Endothelial cell of umbilical vein (primary cell): ENCODE measurements around the gene HDAC7. TPM values are rescaled to one million over a fixed set of nuclear protein-coding genes. Genes with fewer than 3 reads are reported as not detected.

Experiments
- BruUV-seq: library from RNA; stranded (reverse); fragments of 400-500 nt; replicated peaks from 2 replicates; lab custom pipeline; 2021; lab: Mats Ljungman, UMichigan
- CTCF ChIA-PET: fragments of 300-600, 350-600 bp; sonication (Branson Sonifier 250); formaldehyde crosslinking; loops from one replicate; lab custom pipeline; 2021; ENCODE audit warnings: antibody characterized with exemption, inconsistent platforms; lab: Charles Lee
- POLR2A ChIA-PET: fragments of 300-600, 350-600 bp; sonication (Branson Sonifier 250); formaldehyde crosslinking; loops from one replicate; lab custom pipeline; 2021; ENCODE audit warnings: antibody characterized with exemption, inconsistent platforms; lab: Charles Lee
- DNase-seq: peaks from one replicate; pipeline ENCODE4 v3.0.0-alpha.2; 2011; ENCODE audit warnings: low read depth, low spot score
- FAIRE-seq: peaks from 2 replicates; lab custom pipeline; 2011; peaks lifted over from hg19 to GRCh38; lab: Jason Lieb, UNC
- H2AFZ ChIP-seq: 2 replicates; pipeline ENCODE4 v1.6.0; 2012; ENCODE audit warnings: low read depth, low read length, control low read depth, inconsistent platforms
- H3K27ac ChIP-seq: 2 replicates; pipeline ENCODE4 v1.5.1; 2011; ENCODE audit warnings: low read depth, mild to moderate bottlenecking, control low read depth, low read length, moderate library complexity; ENCODE audit not compliant: insufficient read depth
- H3K27me3 ChIP-seq, 2 experiments: 2 replicates each; pipeline versions ENCODE4 v1.6.0 to v1.6.1; 2011; ENCODE audit warnings: low read length in 2 of 2, mixed read lengths in 1 of 2; ENCODE audit not compliant: control insufficient read depth in 2 of 2, insufficient read depth in 2 of 2
- H3K36me3 ChIP-seq, 2 experiments: 2 replicates in 1 of 2; 3 replicates in 1 of 2; pipeline ENCODE4 v1.5.1; 2011; ENCODE audit warnings: low read length in 2 of 2, mild to moderate bottlenecking in 1 of 2, moderate library complexity in 1 of 2; ENCODE audit not compliant: control insufficient read depth in 2 of 2, insufficient read depth in 2 of 2; ENCODE audit errors: extremely low read depth in 1 of 2
- H3K4me1 ChIP-seq: 3 replicates; pipeline ENCODE4 v1.5.1; 2011; ENCODE audit warnings: mild to moderate bottlenecking, low read length; ENCODE audit not compliant: control insufficient read depth, insufficient read depth; ENCODE audit errors: extremely low read depth
- H3K4me2 ChIP-seq: 2 replicates; pipeline ENCODE4 v1.6.1; 2011; ENCODE audit warnings: low read length, control low read depth, mixed read lengths; ENCODE audit not compliant: insufficient read depth
- H3K4me3 ChIP-seq, 3 experiments: fragments of 200-600 bp in 1 of 3; sonication (generic), shearing (Covaris generic) in 1 of 3; replicated peaks in 1 of 3; 2 replicates each; pipeline ENCODE4 v1.5.1; 2011 to 2016; ENCODE audit warnings: control low read depth in 3 of 3, low read length in 3 of 3, mild to moderate bottlenecking in 2 of 3, inconsistent platforms in 1 of 3, low read depth in 1 of 3, moderate library complexity in 1 of 3; ENCODE audit not compliant: insufficient read depth in 1 of 3
- H3K79me2 ChIP-seq: 2 replicates; pipeline ENCODE4 v1.6.0; 2012; ENCODE audit warnings: low read length, inconsistent platforms; ENCODE audit not compliant: control insufficient read depth, insufficient read depth
- H3K9ac ChIP-seq: replicated peaks from 2 replicates; pipeline ENCODE3; 2011; ENCODE audit warnings: low read length, control low read depth; ENCODE audit not compliant: insufficient read depth; ENCODE audit errors: extremely low read depth
- H3K9me1 ChIP-seq: replicated peaks from 3 replicates; pipeline ENCODE4 v1.6.0; 2011; ENCODE audit warnings: mild to moderate bottlenecking, low read length; ENCODE audit not compliant: control insufficient read depth, insufficient read depth; ENCODE audit errors: extremely low read depth
- H3K9me3 ChIP-seq: replicated peaks from 2 replicates; pipeline ENCODE4 v1.5.1; 2012; ENCODE audit warnings: low read length, inconsistent platforms; ENCODE audit not compliant: control insufficient read depth, insufficient read depth
- H4K20me1 ChIP-seq: replicated peaks from 2 replicates; pipeline ENCODE3; 2011; ENCODE audit warnings: mild to moderate bottlenecking, low read length; ENCODE audit not compliant: control insufficient read depth, insufficient read depth; ENCODE audit errors: extremely low read depth
- EZH2 ChIP-seq: IDR thresholded peaks from 2 replicates; pipeline ENCODE4 v1.6.1; 2012; ENCODE audit warnings: borderline replicate concordance, low read depth, mild to moderate bottlenecking, moderate library complexity, low read length, inconsistent platforms; ENCODE audit not compliant: severe bottlenecking
- FOS ChIP-seq: IDR thresholded peaks from 2 replicates; pipeline ENCODE4 v1.6.1; 2011; ENCODE audit warnings: mild to moderate bottlenecking, low read length, moderate library complexity, borderline replicate concordance; ENCODE audit not compliant: insufficient read depth
- GATA2 ChIP-seq: IDR thresholded peaks from 2 replicates; pipeline ENCODE4 v1.7.0; 2011; ENCODE audit warnings: low read depth, mild to moderate bottlenecking, moderate library complexity, mixed read lengths, low read length; ENCODE audit not compliant: insufficient read length, insufficient read depth
- JUN ChIP-seq: IDR thresholded peaks from 2 replicates; pipeline ENCODE4 v1.6.1; 2011; ENCODE audit warnings: borderline replicate concordance, low read depth; ENCODE audit not compliant: insufficient read length, insufficient read depth
- MAX ChIP-seq: IDR thresholded peaks from 2 replicates; pipeline ENCODE4 v1.6.1; 2011; ENCODE audit not compliant: insufficient read depth, insufficient read length
- MYC ChIP-seq: IDR thresholded peaks from one replicate; pipeline ENCODE4 v1.6.1; 2011; ENCODE audit warnings: mild to moderate bottlenecking, low read depth, low read length
- POLR2A ChIP-seq: IDR thresholded peaks from 2 replicates; pipeline ENCODE4 v1.6.1; 2012; ENCODE audit warnings: low read depth, mild to moderate bottlenecking, control low read depth, low read length
- POLR2AphosphoS5 ChIP-seq: IDR thresholded peaks from 2 replicates; pipeline ENCODE4 v1.6.1; 2012; ENCODE audit warnings: low read depth, mild to moderate bottlenecking, control low read depth, low read length, moderate library complexity; ENCODE audit not compliant: insufficient read depth
- dilution Hi-C: fragments of 300-500 bp; cut with MboI; formaldehyde crosslinking; loops from one replicate; pipeline ENCODE4 v1.15.0; 2019; ENCODE audit warnings: low sequenced_read_pairs; ENCODE audit not compliant: extremely low pct_ligation_motif_present
- intact Hi-C: fragments of 100-400 bp; cut with micrococcal nuclease; formaldehyde crosslinking; loops from one replicate; pipeline ENCODE4 v1.10.0; 2022
- polyA plus RNA-seq, 4 experiments: library from polyadenylated mRNA; depleted of rRNA in 3 of 4; stranded (reverse) in 3 of 4; unstranded in 1 of 4; fragments of >200 nt; gene quantifications; 2 replicates each; pipeline versions ENCODE4 v1.2.1 to v1.2.3, GENCODE V29; 2011 to 2012; ENCODE audit warnings: missing spikeins in 1 of 4
- total RNA-seq: library from RNA; stranded (reverse); gene quantifications from 2 replicates; pipeline ENCODE4 v1.2.3, GENCODE V29; 2021
- TF ChIP-seq, protein P1 (sequence below), 2 donors: IDR thresholded peaks; 1 replicate in 1 of 2; 2 replicates in 1 of 2; pipeline ENCODE4 v1.5.1; 2011; ENCODE audit warnings: low read length in 2 of 2, mild to moderate bottlenecking in 2 of 2, moderate library complexity in 2 of 2, control low read depth in 1 of 2, inconsistent platforms in 1 of 2, low read depth in 1 of 2; ENCODE audit not compliant: insufficient read depth in 1 of 2; ENCODE audit errors: extremely low read depth in 1 of 2

HDAC7 gene
- total and polyA plus RNA-seq, 2 donors (not counting 3 experiments of a cell fraction or from before 2014, with no cell fraction given) = 119 to 249 TPM

DNA sequence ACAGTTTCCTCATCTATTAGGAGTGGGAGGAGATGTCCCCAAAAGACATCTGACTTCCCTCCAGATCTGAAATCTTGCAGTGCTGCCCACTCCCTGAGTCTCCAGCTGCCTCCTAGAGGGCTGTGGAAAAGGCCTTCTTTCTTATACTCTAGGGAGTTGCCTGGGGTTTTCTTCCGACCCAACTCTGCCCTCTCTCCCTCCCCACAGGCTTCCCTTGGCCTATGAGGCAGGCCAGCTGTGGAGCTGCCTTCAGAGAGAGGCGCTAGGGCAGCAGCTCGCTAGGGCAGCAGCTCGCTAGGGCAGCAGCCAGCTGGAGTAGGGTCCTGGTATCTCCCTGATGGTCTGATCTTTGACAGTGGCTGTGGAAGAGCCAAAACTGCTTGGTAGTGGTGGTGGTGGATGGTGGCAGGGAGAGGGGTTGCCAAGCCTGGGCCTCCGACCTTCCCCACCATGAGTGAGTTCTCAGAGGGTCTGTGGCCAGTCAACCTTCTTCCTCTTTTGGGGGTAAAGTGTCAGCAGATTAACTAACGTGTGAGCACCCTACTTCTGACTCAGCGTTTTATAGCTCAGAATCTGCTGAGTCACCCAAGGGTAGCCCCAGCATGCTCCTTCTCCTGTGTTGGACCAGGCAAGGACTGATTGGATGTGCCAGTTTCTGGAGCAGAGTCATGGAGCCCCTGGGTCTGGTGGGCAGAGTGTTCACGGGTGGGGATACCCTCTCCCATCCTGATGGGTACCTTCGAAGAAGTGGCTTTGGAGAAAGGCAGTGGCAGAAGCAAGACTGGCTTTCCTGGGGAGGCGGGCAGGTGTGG is 44.4 kb downstream of the HDAC7 start:
- Histone ChIP-seq H3K9me3 (no peaks in the 10 kb centered on the region), H3K9me1 (no peaks in the 10 kb centered on the region), H2AFZ (no peak overlapping the region), H3K4me1 (peaks cover 31% of the 10 kb centered on the region), H4K20me1 (no peaks in the 10 kb centered on the region), H3K79me2 (no peaks in the 10 kb centered on the region), H3K4me3 (no peak overlapping the region), H3K27me3 (no peaks in the 10 kb centered on the region), H3K4me2 (no peak overlapping the region), H3K9ac (no peak overlapping the region), H3K36me3 (no peaks in the 10 kb centered on the region), H3K27ac (no peak overlapping the region)
- CTCF ChIA-PET = interaction anchor here (1.0 to 9.3 kb wide), 7 partner anchors 9 to 63 kb away, joined by 3 to 133 read pairs (median 40); partner anchors contain the start of gene RAPGEF3
- intact Hi-C loops (no loop called here), dilution Hi-C loops (no loop called here)
- TF ChIP-seq POLR2A (no peak), POLR2AphosphoS5 (no peak), EZH2 (no peak), MYC (no peak), MAX (no peak), FOS (no peak), JUN (no peak), GATA2 (no peak)
- TF ChIP-seq, protein P1, sequence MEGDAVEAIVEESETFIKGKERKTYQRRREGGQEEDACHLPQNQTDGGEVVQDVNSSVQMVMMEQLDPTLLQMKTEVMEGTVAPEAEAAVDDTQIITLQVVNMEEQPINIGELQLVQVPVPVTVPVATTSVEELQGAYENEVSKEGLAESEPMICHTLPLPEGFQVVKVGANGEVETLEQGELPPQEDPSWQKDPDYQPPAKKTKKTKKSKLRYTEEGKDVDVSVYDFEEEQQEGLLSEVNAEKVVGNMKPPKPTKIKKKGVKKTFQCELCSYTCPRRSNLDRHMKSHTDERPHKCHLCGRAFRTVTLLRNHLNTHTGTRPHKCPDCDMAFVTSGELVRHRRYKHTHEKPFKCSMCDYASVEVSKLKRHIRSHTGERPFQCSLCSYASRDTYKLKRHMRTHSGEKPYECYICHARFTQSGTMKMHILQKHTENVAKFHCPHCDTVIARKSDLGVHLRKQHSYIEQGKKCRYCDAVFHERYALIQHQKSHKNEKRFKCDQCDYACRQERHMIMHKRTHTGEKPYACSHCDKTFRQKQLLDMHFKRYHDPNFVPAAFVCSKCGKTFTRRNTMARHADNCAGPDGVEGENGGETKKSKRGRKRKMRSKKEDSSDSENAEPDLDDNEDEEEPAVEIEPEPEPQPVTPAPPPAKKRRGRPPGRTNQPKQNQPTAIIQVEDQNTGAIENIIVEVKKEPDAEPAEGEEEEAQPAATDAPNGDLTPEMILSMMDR (IDR thresholded peaks at IDR 0.05; ENCODE audit: extremely low read depth in 1 of 2, insufficient read depth in 1 of 2, low read depth in 1 of 2, low read length in 2 of 2) = no peak
- DNase-seq (no peak), FAIRE-seq (no peak)
- POLR2A ChIA-PET = no interaction called here
- no TSS peak for BruUV-seq
